Spleen (tissue), 11 donors: ENCODE data around the gene RNF187. TPM values are rescaled to one million over a fixed set of nuclear protein-coding genes. Genes with fewer than 3 reads are reported as not detected.

ENCODE experiments used
- DNase-seq: peaks from one replicate; pipeline ENCODE4 v3.0.0-alpha.2; 2020
- H3K27ac ChIP-seq, 8 donors: fragments of 200-600 bp; sonication (generic) in 7 of 8; 1 replicate in 4 of 8; 2 replicates in 4 of 8; pipeline versions ENCODE4 v1.5.0 to v1.8.0; 2016 to 2021; ENCODE audit warnings: inconsistent platforms in 4 of 8, mild to moderate bottlenecking in 4 of 8, moderate library complexity in 1 of 8
- H3K27me3 ChIP-seq, 7 donors: fragments of 200-600 bp; sonication (generic) in 6 of 7; replicated peaks in 1 of 7; 1 replicate in 4 of 7; 2 replicates in 3 of 7; pipeline versions ENCODE4 v1.5.0 to v1.8.0; 2016 to 2021; ENCODE audit warnings: inconsistent platforms in 3 of 7, mild to moderate bottlenecking in 1 of 7
- H3K36me3 ChIP-seq, 6 donors: fragments of 200-600 bp; sonication (generic) in 5 of 6; 1 replicate in 4 of 6; 2 replicates in 2 of 6; pipeline versions ENCODE4 v1.5.0 to v1.8.0; 2016 to 2021; ENCODE audit warnings: inconsistent platforms in 2 of 6
- H3K4me1 ChIP-seq, 6 donors: fragments of 200-600 bp; sonication (generic) in 5 of 6; 1 replicate in 3 of 6; 2 replicates in 3 of 6; pipeline versions ENCODE4 v1.5.0 to v1.8.0; 2016 to 2021; ENCODE audit warnings: inconsistent platforms in 3 of 6
- H3K4me3 ChIP-seq, 8 donors: fragments of 200-600 bp; sonication (generic) in 7 of 8; 1 replicate in 4 of 8; 2 replicates in 4 of 8; pipeline versions ENCODE4 v1.5.0 to v1.8.0; 2016 to 2021; ENCODE audit warnings: inconsistent platforms in 4 of 8, mild to moderate bottlenecking in 4 of 8, moderate library complexity in 2 of 8
- H3K9me3 ChIP-seq, 8 donors: fragments of 200-600 bp; sonication (generic) in 7 of 8; 1 replicate in 4 of 8; 2 replicates in 4 of 8; pipeline versions ENCODE4 v1.5.0 to v1.8.0; 2016 to 2021; ENCODE audit warnings: inconsistent platforms in 4 of 8
- CTCF ChIP-seq, 11 experiments: fragments of 200-600 bp in 7 of 11; fragments of 450-650 bp in 4 of 11; sonication (generic) in 4 of 11; IDR thresholded peaks in 8 of 11; conservative IDR thresholded peaks in 3 of 11; 1 replicate in 7 of 11; 2 replicates in 4 of 11; pipeline versions ENCODE4 v1.4.0 to v1.8.0; 2016 to 2021; ENCODE audit warnings: antibody characterized with exemption in 11 of 11, inconsistent platforms in 4 of 11, mild to moderate bottlenecking in 1 of 11
- POLR2A ChIP-seq, 3 donors: fragments of 450-650 bp; IDR thresholded peaks; one replicate each; pipeline ENCODE4 v1.5.1; 2017; ENCODE audit warnings: antibody characterized with exemption in 3 of 3, mild to moderate bottlenecking in 1 of 3
- POLR2AphosphoS5 ChIP-seq, 3 donors: sonication (generic); formaldehyde crosslinking; IDR thresholded peaks; one replicate each; pipeline ENCODE4 v1.5.1; 2017; ENCODE audit warnings: antibody characterized with exemption in 3 of 3
- WGBS, 5 donors: extraction: QIAGEN DNeasy Blood & Tissue Kit in 3 of 5; methylation state at CpG; one replicate each; pipeline versions ENCODE4 v1.1.5 to v1.1.7; 2013 to 2018; 5-methylcytosine and 5-hydroxymethylcytosine counted together
- intact Hi-C: fragments of 100-400 bp; cut with DNase I; formaldehyde crosslinking; loops from one replicate; pipeline ENCODE4 v1.15.0; 2023; ENCODE audit warnings: low total_unique reads
- polyA plus RNA-seq, 3 donors: library from polyadenylated mRNA; stranded (reverse); fragments of 200-250 nt; gene quantifications; one replicate each; pipeline ENCODE4 v1.2.1, GENCODE V29; 2013
- total RNA-seq, 7 donors: library from RNA; depleted of rRNA in 3 of 7; stranded (reverse); fragments of >200 nt in 3 of 7; fragmentation: NEBNext Ultra II Directional in 4 of 7; extraction: Animal tissue kit (Norgen Biotek cat#: 25700) in 4 of 7; gene quantifications; one replicate each; pipeline versions ENCODE4 v1.1.0 to v1.2.1, GENCODE V29; 2016 to 2021
- donor health status: healthy with polysubstance abuse.
- donor health status: DM: no; HTN: no; CAD: no; lungs with moderate emphysema.
- donor health status: DM: no; HTN: no; CAD: no.
- donor health status: Bipolar disorder and iron deficiency.
- donor health status: healthy.
- donor health status: DM: no; HTN: no; CAD: no.
- donor health status: DM: yes; HTN: yes; CAD: no.

RNF187 gene
- total and polyA plus RNA-seq, 10 donors: 21.4 to 118 (median 60.4) TPM

- DNase-seq: peak; percentile 48
- 89 to 96% (median 96%) methylated on average over 8 of the region's 8 CpGs for WGBS, 5 donors
- Histone ChIP-seq H3K36me3 (peaks cover 8 to 53% (median 34%) of the 10 kb centered on the region in 6 donors), H3K4me1 (peaks cover 9 to 34% (median 24%) of the 10 kb centered on the region in 6 donors), H3K9me3 (no peaks in the 10 kb centered on the region), H3K27ac (no peak overlapping the region), H3K27me3 (no peaks in the 10 kb centered on the region), H3K4me3 (no peak overlapping the region)
- intact Hi-C loops: no loop called here
- no peak for TF ChIP-seq POLR2A (IDR thresholded peaks at IDR 0.05)
- no peak for TF ChIP-seq CTCF (IDR thresholded peaks at IDR 0.05 in 8 of 11, conservative IDR thresholded peaks at IDR 0.05 in 3 of 11)
- no peak for TF ChIP-seq POLR2AphosphoS5 (IDR thresholded peaks at IDR 0.05)
Measured at GRCh38 chr1:228497817-228498216, 10.6 kb downstream of the RNF187 start.

- peak overlapping the region in 5 of 8 donors; percentile 9 to 60 (median 24) for H3K4me3 ChIP-seq
- no peaks in the 10 kb centered on the region for H3K9me3 ChIP-seq
- 34 to 48% (median 41%) methylated on average over 8 of the region's 8 CpGs for WGBS, 5 donors
- peaks cover 9 to 25% (median 19%) of the 10 kb centered on the region in 6 donors for H3K4me1 ChIP-seq
- DNase-seq: peak; percentile 15
- TF ChIP-seq POLR2A (IDR thresholded peaks at IDR 0.05) (no peak), POLR2AphosphoS5 (IDR thresholded peaks at IDR 0.05) (no peak), CTCF (IDR thresholded peaks at IDR 0.05 in 8 of 11, conservative IDR thresholded peaks at IDR 0.05 in 3 of 11) (no peak)
- H3K27me3 ChIP-seq: no peaks in the 10 kb centered on the region
- intact Hi-C loops: no loop called here
- H3K36me3 ChIP-seq: peaks cover 0 to 28% (median 10%) of the 10 kb centered on the region in 6 donors
- H3K27ac ChIP-seq: peak overlapping the region in 5 of 8 donors; percentile 36 to 75 (median 57)
Measured at GRCh38 chr1:228500143-228500734, 13.1 kb downstream of the RNF187 start.

- intact Hi-C loops: no loop called here
- H3K27me3 ChIP-seq: no peaks in the 10 kb centered on the region
- DNase-seq: peak; percentile 95
- H3K27ac ChIP-seq: peak overlapping the region in 6 of 8 donors; percentile 36 to 75 (median 57)
- peaks cover 9 to 25% (median 19%) of the 10 kb centered on the region in 6 donors for H3K4me1 ChIP-seq
- peaks cover 0 to 19% (median under 1%) of the 10 kb centered on the region in 6 donors for H3K36me3 ChIP-seq
- H3K4me3 ChIP-seq: peak overlapping the region in 7 of 8 donors; percentile 3 to 60 (median 12)
- WGBS, 5 donors: 18 to 23% (median 22%) methylated on average over 18 to 23 of the region's 23 CpGs
- TF ChIP-seq POLR2A (IDR thresholded peaks at IDR 0.05): no peak
- TF ChIP-seq POLR2AphosphoS5 (IDR thresholded peaks at IDR 0.05): peak in 2 of 3 donors; percentile 18 to 38
- peak; percentile 60 to 95 (median 89) for TF ChIP-seq CTCF (IDR thresholded peaks at IDR 0.05 in 8 of 11, conservative IDR thresholded peaks at IDR 0.05 in 3 of 11)
- H3K9me3 ChIP-seq: no peaks in the 10 kb centered on the region
Measured at GRCh38 chr1:228500901-228501871, 14.0 kb downstream of the RNF187 start.
